Activated T-helper 17 cell treated with anti-CD3 and anti-CD28 coated beads, Interleukin-2, amount 50 U/mL, for 72 hours (primary cell): ENCODE measurements around the gene NEURL2. TPM values are rescaled to one million over a fixed set of nuclear protein-coding genes. Genes with fewer than 3 reads are reported as not detected.
A peak's percentile ranks its signal among the peaks of the same experiment; 100 is the strongest.
"Not testable (repeated sequence)": the region's sequence is repeated elsewhere in the genome, so short reads cannot be mapped to it uniquely, and the experiment has no call there.

ENCODE experiments used
- ATAC-seq: fragments of 150-1000 bp; cut with Tn5 transposase; replicated peaks from 2 replicates; pipeline ENCODE4 v1.10.0; 2021; ENCODE audit warnings: mild to moderate bottlenecking, moderate library complexity
- H3K27ac Mint-ChIP-seq: one replicate; pipeline ENCODE4 v1.8.0; 2022; ENCODE audit warnings: mixed read lengths
- H3K27me3 Mint-ChIP-seq: one replicate; pipeline ENCODE4 v1.8.0; 2022; ENCODE audit warnings: mixed read lengths
- H3K36me3 Mint-ChIP-seq: one replicate; pipeline ENCODE4 v1.8.0; 2022; ENCODE audit warnings: low read depth, mild to moderate bottlenecking, mixed read lengths
- H3K4me1 Mint-ChIP-seq: one replicate; pipeline ENCODE4 v1.8.0; 2022; ENCODE audit warnings: mixed read lengths
- H3K4me3 Mint-ChIP-seq: one replicate; pipeline ENCODE4 v1.8.0; 2022; ENCODE audit warnings: mild to moderate bottlenecking, mixed read lengths
- H3K9me3 Mint-ChIP-seq: one replicate; pipeline ENCODE4 v1.8.0; 2022; ENCODE audit warnings: mixed read lengths
- total RNA-seq, 2 donors: library from RNA; stranded (reverse); gene quantifications; one replicate each; pipeline ENCODE4 v1.2.3, GENCODE V29; 2022

NEURL2 gene
- total RNA-seq, 2 donors from 2014 or later, result 1.7 to 2.1 TPM

DNA sequence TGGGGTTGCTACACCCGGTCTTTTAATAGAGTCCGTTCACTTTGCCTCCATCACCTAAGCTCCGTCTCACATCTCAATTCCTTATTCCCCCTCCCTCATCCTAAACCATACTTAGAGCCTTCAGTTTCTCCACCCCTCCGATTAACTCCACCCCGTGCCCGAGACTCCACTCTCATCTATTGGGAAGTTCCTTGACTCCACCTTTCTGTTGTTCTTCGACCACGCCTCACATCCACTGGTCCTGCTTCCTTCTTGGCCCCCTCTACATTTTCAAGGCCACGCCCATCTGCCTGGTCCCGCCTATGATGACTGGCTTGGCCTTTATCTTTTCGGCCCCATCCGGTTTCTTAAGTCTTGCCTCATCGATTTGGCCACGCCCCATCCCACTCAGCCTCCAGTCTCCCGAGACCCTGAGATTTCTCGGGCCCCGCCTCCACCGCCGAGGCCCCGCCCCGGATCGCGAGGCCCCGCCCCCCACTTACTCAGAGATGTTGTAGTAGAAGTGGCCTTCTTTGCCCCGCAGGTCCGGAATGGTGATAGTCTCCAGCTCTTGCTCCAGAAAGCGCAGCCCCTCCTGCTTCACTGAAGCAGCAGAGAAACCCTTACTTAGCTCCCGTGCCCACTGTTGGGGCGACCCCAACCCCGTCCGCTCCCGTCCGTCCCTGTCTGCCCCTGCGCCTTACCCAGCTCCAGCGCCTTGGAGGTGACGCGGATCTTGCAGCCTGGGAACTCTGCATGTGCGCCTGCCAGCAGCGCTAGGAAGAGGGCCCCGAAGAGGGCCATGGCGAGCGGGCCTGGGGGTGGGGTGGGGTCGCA is 19.9 kb upstream of the NEURL2 start:
- H3K4me3 Mint-ChIP-seq, result peak overlapping the region; percentile 66
- no peaks in the 10 kb centered on the region for H3K36me3 Mint-ChIP-seq
- ATAC-seq, result peak; percentile 96
- H3K27ac Mint-ChIP-seq, result peak overlapping the region; percentile 55
- peaks cover 7% of the 10 kb centered on the region for H3K4me1 Mint-ChIP-seq
- no peaks in the 10 kb centered on the region for H3K9me3 Mint-ChIP-seq
- peaks cover under 1% of the 10 kb centered on the region for H3K27me3 Mint-ChIP-seq

DNA sequence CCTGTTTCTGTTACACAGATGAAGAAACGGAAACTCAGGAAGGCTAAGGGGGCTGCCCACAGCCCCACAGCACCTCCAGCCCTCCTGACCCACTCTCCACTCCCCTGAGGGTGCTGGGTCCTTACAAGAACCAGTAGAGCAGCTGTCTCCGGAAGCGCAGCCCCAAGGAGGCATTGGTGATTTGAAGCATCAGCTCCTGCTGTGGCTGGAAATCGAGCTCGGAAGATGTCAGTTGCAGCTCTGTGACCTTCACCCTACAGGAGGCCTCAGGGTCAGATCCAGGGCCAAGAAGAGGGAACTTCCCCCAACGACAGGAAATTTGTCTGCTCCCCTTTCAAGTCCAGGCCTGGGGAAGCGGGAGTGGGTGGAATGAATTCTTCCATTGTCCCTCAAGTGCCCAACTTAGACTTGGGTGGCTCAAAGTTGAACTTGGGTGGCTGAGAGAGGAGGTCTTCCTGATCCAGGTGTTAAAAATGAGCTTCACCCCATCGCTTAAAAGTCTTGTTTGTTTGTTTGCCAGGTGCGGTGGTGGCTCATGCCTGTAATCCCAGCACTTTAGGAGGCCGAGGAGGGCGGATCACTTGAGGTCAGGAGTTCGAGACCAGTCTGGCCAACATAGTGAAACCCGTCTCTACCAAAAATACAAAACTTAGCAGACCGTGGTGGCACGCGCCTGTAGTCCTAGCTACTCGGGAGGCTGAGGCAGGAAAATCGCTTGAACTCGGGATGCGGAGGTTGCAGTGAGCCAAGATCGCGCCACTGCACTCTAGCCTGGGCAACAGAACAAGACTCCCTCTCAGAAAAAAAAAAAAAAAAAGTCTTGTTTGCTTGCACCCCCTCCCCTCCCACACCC is 19.0 kb upstream of the NEURL2 start:
- Mint-ChIP-seq H3K4me3 (peak overlapping the region; percentile 66), H3K36me3 (no peaks in the 10 kb centered on the region), H3K4me1 (peaks cover 7% of the 10 kb centered on the region), H3K27ac (peak overlapping the region; percentile 55), H3K9me3 (no peaks in the 10 kb centered on the region), H3K27me3 (no peaks in the 10 kb centered on the region)
- ATAC-seq, result no peak

DNA sequence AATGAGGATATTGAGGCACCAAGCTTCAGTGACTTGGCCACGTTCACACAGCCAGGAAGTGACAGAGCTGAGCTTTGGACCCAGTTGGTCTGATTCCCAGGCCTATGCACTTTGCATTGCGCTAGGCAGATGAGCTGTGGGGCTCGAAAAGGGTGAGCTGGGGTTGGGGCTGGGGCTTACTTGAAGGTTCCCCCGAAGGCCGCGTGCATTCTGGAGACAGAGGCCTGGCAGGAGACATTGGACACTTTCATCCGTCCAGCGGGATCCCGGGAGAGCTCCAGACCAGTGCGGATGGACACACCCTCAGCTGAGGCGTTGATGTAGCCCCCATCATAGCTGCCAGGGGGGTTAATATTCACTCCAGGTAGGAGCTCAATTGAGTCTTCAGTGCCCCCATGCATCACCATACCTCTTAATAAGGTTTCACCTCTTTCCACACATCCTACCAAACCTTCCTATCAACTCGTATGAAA is 18.4 kb upstream of the NEURL2 start:
- Mint-ChIP-seq H3K27me3 (no peaks in the 10 kb centered on the region), H3K27ac (no peak overlapping the region), H3K4me3 (no peak overlapping the region)

DNA sequence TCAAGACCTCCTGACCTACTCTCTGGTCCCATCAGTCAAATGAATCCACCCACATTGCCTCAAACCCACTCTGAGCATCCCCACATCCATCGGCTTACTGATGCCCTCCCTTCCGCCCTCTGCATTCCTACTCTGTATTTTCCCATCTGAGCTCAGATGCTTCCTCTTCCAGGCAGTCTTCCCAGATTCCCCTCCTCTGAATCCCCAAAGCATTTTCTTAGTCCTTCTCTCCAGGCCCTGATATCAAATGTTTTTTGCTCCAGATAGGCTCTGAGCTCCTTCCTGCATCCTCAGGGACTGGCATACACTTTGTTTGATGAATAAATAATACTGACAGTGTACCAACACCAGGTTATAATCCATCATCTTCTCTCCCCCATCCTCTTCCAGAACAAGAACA is 17.1 kb upstream of the NEURL2 start:
- peaks cover 7% of the 10 kb centered on the region for H3K4me1 Mint-ChIP-seq

More for the DNA sequence above, 18.4 kb upstream of the NEURL2 start:
- Mint-ChIP-seq H3K9me3 (no peaks in the 10 kb centered on the region), H3K36me3 (no peaks in the 10 kb centered on the region), H3K4me1 (peaks cover 7% of the 10 kb centered on the region)
- ATAC-seq, result no peak

DNA sequence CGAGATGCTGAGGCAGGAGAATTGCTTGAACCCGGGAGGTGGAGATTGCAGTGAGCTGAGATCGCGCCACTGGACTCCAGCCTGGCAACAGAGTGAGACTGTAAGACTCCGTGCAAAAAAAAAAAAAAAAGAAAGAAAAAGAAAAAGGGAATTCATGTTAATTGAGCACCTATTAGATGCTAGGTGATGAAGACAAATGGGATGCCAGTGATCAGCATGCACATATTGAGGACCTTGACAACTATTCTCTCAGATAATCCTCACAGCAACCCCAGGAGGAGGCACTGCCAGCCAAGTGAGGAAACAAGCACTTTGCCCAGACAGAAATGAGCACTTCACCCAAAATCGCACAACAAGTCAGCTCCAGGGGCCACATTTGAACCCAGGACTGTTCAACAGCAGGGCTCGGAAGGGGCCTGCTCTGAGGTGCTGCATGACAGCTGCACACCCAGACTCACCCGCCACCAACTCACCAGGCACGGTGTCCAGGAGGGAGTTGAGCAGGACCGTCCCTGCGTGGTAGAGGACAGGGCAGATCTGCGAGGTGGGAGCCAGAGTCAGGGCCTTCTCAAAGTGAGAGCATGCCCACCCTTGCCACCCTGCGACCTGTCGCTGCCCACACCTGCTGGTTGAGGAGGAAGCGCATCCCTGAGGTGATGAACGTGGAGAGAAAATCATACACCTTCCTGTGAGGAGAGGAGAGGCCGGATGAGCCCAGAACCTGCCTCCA is 16.4 kb upstream of the NEURL2 start:
- Mint-ChIP-seq H3K27me3 (no peaks in the 10 kb centered on the region), H3K27ac (no peak overlapping the region), H3K4me1 (peaks cover 7% of the 10 kb centered on the region), H3K4me3 (no peak overlapping the region), H3K9me3 (no peaks in the 10 kb centered on the region), H3K36me3 (no peaks in the 10 kb centered on the region)
- no peak for ATAC-seq

More for the DNA sequence above, 17.1 kb upstream of the NEURL2 start:
- Mint-ChIP-seq H3K36me3 (no peaks in the 10 kb centered on the region), H3K9me3 (no peaks in the 10 kb centered on the region), H3K4me3 (no peak overlapping the region), H3K27ac (no peak overlapping the region), H3K27me3 (no peaks in the 10 kb centered on the region)
- no peak for ATAC-seq

DNA sequence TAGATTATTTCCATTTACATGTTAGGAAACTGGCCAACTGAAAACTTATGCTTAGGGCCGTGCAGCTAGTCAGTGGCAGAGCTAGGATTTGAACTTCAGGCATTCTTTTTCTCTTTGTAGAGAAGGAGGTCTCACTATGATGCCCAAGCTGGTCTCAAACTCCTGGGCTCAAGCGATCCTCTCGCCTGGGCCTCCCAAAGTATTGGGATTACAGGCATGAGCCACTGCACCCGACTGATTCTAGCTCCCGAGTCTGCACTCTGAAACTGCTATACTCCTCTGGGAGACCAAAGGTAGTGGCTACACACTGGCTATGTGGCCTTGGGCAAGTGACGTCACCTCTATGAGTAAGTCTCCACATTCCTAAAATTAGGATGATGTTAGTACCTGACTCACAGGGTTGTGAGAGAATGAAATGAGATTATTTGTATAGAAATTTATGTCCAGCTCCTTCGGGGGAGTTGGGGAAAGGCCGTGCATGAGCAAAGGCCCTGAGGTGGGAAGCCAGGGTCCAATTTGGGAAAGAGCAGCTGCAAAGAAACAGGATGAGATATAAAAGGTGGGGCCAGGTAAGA is 14.6 kb upstream of the NEURL2 start:
- Mint-ChIP-seq H3K4me1 (peaks cover 3% of the 10 kb centered on the region), H3K9me3 (no peaks in the 10 kb centered on the region), H3K27ac (no peak overlapping the region), H3K4me3 (no peak overlapping the region), H3K36me3 (no peaks in the 10 kb centered on the region), H3K27me3 (no peaks in the 10 kb centered on the region)
- ATAC-seq, result no peak

DNA sequence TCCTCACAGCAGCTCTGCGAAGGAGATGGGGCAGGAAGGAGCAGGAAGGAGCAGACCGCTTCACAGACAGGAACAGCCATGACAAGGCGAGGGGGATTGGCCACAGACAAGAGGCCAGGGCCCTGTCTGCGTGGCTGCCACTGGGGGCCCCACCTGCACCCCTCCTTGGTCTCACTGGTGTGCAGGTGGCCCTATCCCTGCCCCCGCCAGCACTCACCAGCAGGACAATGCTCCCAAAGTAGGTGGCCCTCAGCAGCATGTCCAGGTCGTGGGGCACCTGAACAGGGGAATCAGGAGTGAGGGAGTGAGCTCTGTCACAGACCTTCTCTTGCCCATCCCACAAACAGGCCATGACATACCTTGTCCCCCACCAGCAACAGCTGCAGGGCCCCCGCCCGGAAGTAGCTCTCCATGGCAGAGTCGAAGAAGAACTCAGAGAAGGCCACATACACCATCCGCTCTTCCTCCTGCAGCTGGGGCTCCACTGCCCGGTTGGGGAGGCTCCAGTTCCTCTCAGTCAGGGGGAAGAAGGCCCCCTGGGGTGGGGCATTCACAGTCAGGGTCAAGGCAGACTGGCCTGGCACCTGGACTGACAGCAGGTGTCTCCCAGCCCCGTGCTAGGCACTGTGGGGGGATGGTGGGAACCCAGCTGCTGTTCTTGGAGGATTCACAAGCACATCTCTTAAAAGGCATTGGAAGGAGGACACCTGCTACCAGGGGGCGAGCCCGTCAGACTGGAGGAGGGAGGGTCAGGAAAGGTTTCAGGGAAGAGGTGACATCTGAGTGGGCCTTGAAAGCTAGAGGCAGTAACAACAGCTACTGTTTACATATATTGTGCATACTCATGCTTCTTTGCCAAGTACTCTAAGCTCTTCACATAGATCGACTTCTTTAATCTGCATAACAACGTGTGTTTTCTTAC is 13.8 kb upstream of the NEURL2 start:
- Mint-ChIP-seq H3K36me3 (no peaks in the 10 kb centered on the region), H3K4me1 (no peaks in the 10 kb centered on the region), H3K9me3 (no peaks in the 10 kb centered on the region), H3K4me3 (no peak overlapping the region), H3K27me3 (no peaks in the 10 kb centered on the region), H3K27ac (no peak overlapping the region)
- ATAC-seq, result no peak

DNA sequence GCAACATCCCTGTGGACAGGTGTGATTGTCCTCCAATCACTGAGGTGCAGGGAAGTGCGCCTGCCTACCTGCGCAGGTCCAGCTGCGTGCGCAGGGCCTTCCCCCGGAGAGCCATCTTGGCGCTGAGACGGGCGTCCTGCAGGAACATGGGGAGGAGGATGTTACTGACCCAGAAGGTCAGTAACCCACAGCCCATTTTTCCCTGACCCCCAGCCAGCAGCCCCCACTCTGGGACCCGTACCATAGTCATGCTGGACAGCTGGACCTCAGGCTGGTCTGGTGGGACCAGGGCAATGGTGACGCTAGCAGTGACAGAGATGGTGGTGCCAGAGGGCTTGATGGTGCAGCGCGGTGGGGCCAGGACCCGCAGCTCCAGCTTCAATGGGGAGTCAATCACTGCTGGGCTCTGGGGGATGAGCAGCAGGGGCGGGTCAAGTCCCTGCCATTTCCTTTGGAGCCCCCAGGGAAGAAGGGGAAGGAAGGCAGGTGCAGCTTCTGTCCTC is 11.2 kb upstream of the NEURL2 start:
- Mint-ChIP-seq H3K4me3 (no peak overlapping the region), H3K9me3 (no peaks in the 10 kb centered on the region), H3K27ac (no peak overlapping the region), H3K27me3 (no peaks in the 10 kb centered on the region), H3K4me1 (no peaks in the 10 kb centered on the region), H3K36me3 (peaks cover 15% of the 10 kb centered on the region)
- ATAC-seq, result no peak

DNA sequence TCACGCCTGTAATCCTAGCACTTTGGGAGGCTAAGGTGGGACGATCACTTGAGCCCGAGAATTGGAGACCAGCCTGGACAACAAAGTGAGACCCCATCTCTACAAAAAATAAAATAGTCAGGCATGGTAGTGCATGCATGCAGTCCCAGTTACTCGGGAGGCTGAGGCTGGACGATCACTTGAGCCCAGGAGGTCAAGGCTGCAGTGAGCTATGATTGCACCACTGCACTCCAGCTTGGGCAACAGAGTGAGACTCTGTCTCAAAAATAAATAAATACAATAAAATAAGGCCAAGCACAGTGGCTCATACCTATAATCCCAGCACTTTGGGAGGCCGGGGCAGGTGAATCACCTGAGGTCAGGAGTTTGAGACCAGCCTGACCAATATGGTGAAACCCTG is 10.3 kb upstream of the NEURL2 start:
- H3K9me3 Mint-ChIP-seq, ATAC-seq, H3K4me3 Mint-ChIP-seq, H3K4me1 Mint-ChIP-seq, H3K27ac Mint-ChIP-seq, H3K27me3 Mint-ChIP-seq: not testable (repeated sequence)
- peaks cover 24% of the 10 kb centered on the region for H3K36me3 Mint-ChIP-seq

DNA sequence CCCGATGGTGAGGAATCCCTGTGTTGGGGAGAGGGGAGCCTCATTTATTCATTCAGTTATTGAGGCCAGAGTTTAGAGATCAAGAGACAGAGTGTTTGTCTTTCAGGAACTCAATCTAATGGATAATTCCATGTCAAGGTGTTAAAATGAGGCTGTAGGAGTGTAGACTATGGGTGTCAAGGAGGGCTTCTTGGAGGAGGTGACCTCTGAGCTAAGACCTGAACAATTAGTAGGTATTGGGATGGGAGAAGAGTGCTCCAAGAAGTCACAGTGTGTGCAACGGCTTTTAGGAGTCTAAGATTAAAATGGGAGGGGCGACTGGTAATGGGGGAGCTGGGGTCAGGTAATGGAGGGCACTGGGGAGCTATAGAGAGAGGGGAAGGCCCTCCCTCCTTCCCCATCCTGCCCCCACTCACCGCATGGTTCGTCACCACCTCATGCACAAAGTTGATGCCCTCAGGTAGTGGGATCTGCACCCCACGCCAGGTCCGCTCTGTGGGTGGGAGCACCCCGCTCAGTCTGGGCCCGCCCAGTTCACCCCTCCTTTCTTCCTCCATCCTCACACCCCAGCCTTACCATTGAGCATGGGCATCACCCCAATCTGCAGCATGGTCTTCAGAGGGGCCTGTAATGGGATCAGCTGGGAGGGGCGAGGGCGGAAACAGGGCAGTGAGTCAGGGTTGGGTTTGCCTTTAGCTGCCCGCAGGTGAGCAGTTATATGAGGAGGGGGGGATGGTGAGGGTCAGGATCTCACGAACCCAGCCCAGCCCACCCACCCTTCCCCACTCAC is 8.2 kb upstream of the NEURL2 start:
- Mint-ChIP-seq H3K4me3 (no peak overlapping the region), H3K4me1 (peaks cover 1% of the 10 kb centered on the region), H3K27ac (no peak overlapping the region), H3K36me3 (peaks cover 40% of the 10 kb centered on the region), H3K27me3 (no peaks in the 10 kb centered on the region), H3K9me3 (no peaks in the 10 kb centered on the region)
- no peak for ATAC-seq

DNA sequence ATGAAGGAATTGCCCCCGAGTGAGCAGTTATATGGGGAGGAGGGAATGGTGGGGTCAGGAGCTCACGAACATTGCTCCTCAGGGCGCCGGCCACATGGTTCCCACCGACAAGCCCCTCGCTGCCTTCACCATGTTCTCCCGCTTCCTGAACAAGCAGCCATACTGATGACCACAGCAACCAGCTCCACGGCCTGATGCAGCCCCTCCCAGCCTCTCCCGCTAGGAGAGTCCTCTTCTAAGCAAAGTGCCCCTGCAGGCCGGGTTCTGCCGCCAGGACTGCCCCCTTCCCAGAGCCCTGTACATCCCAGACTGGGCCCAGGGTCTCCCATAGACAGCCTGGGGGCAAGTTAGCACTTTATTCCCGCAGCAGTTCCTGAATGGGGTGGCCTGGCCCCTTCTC is 7.3 kb upstream of the NEURL2 start:
- ATAC-seq, result no peak
- Mint-ChIP-seq H3K36me3 (peaks cover 50% of the 10 kb centered on the region), H3K9me3 (no peaks in the 10 kb centered on the region), H3K27me3 (no peaks in the 10 kb centered on the region), H3K4me1 (peaks cover 7% of the 10 kb centered on the region), H3K27ac (no peak overlapping the region), H3K4me3 (no peak overlapping the region)

DNA sequence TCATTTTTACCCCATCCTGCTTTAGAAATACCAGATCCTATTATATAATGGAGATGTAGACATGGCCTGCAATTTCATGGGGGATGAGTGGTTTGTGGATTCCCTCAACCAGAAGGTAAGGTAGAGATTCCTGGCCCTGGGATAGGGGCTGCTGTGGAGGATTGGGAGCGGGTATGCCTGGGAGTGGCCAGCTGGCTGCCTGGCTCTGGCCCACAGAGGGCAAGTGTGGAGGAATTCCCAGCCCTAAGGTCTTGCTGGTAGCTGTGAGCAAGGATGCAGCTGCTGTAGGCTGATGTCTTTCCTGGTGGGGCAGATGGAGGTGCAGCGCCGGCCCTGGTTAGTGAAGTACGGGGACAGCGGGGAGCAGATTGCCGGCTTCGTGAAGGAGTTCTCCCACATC is 6.7 kb upstream of the NEURL2 start:
- Mint-ChIP-seq H3K27me3 (no peaks in the 10 kb centered on the region), H3K36me3 (peaks cover 56% of the 10 kb centered on the region), H3K9me3 (no peaks in the 10 kb centered on the region), H3K27ac (no peak overlapping the region), H3K4me3 (no peak overlapping the region), H3K4me1 (peaks cover 9% of the 10 kb centered on the region)
- ATAC-seq, result no peak

DNA sequence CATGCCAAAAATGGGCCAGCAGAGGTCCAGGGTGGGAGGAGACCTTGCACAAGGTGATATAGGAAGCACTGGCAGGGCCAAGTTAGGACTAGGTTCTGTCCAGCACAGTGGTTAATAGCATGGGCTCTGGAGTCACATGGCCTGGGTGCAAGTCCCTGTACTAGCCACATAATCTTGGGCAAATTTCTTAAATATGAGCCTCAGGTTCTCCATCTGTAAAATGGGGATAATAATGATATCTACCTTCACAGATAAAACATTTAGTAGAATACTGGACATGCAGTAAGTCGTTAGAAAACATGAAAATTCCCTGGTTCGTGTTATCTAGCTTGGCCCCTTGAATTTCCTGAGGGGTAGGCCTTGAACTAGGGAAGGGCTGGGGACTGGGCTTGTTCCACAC is 6.3 kb upstream of the NEURL2 start:
- no peak overlapping the region for H3K4me3 Mint-ChIP-seq
- H3K4me1 Mint-ChIP-seq, result peaks cover 13% of the 10 kb centered on the region
- H3K27ac Mint-ChIP-seq, result no peak overlapping the region
- ATAC-seq, result no peak
- no peaks in the 10 kb centered on the region for H3K27me3 Mint-ChIP-seq
- H3K36me3 Mint-ChIP-seq, result peaks cover 60% of the 10 kb centered on the region
- no peaks in the 10 kb centered on the region for H3K9me3 Mint-ChIP-seq
